NCI-H2171 treated with DMSO at 0.1 percent for 48 hours (cell line): ENCODE measurements around the gene CERK.
A peak's percentile ranks its signal among the peaks of the same experiment; 100 is the strongest.
"Not testable (repeated sequence)": the region's sequence is repeated elsewhere in the genome, so short reads cannot be mapped to it uniquely, and the experiment has no call there.

Source experiments
- DNase-seq: peaks from one replicate; lab custom pipeline; 2025; lab: John Stamatoyannopoulos, UW

Gene CERK

DNA sequence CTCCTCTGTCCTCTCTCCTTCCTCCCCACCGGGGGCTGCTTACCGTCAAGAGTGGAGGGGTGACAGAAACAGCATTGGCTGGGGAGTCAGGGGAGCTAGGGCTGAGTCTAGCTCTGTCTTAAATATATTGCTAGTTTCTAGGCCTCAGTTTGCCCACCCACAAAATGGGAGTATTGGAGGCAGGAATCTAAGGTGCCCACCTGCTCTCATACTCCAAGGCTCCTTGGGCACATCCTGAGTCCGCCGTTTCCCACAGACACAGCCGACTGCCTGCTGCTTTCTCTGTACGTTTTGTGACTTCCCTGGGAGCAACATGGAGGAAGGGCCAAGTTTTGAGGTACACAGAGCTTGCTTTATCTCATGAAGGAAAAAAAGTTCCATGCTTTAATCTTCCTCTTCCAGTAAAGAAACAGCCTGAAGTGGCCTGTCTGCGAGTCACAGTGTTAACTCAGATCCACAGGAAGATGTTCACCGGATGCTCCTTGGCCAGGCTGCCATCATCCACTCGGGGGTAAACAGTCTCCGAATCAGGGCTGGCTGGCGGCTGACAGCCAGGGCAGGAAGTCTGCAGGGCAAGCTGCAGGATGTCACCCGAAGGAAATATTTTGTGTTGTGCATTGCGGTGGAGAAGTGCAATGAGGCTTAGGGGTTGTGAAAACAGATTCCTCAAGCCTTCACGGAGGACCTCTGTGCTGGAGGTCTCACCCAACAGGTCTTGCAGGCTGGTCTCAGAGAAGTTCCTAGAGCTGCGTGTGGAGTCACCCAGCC lies 11.0 kb upstream of the CERK start:
- DNase-seq, result no peak

DNA sequence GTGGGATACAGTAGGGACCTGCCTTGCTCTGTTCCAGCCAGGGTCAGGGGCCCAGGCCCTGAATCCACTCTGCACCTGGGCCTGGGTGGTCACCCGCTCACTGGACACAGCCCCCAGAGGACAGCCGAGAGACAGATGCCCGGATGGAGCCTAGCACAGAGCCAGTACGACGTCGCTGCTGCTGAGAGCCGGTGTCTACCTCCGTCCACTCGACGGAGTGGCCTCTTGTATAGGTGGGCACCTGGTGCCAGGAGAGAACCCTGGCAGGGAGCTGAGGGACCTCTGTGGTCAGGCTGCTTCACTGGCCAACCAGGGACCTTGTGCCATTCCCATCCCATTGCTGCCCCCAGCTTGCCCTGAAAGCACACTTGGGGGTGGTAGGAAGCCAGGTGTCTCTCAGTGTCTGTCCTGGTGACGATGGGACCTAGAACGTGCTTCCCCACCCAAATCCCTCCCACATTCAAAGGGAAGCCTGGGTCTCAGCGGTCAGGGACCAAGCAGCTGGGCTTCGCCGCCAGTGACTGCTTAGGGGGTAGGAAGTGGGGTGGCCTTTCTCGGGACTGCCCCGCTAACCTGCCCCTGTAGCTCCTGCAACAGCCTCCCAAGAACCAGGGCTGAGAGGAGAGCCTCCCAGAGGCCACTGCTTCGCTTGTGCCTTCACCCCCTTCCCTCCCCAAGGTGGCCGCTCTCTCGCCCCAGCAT lies 10.3 kb upstream of the CERK start:
- DNase-seq, result no peak

DNA sequence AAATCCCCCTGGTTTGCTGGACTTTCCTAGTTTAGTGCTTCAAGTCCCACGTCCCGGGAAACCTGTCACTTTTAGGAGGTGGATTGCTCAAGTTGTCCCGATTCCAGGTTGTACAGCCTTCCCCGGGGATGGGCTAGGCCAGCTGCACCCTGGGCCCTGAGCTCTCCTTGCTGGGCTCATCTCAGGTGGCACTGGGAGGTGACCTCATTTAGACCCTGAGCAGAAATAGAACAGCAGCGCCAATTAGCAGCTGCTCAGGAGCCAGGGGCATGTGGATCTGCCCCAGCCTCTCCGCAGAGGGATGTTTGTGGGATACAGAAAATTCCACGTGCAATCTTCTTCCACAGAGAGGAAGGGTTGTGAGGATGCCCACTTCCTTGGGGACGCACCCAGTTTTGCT lies 9.6 kb upstream of the CERK start:
- peak; percentile 34 for DNase-seq

DNA sequence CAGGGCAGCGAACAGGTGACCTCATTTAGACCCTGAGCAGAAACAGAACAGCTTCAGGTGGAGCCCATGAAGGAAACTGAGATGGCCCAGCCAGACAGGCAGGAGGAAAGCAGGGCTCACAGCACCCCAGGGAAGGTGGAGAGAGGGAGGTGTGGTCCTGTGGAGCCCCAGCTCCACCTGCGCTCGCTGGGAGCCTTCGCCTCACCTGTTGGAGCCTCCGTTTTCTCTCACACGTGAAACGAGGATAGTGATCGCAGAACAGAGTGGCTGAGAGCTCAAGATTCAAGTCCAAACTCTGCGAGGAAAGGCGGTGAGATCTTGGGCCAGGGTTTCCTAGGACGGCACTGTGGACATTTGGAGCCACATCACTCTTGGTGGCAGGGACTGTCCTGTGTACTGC lies 8.6 kb upstream of the CERK start:
- no peak for DNase-seq

DNA sequence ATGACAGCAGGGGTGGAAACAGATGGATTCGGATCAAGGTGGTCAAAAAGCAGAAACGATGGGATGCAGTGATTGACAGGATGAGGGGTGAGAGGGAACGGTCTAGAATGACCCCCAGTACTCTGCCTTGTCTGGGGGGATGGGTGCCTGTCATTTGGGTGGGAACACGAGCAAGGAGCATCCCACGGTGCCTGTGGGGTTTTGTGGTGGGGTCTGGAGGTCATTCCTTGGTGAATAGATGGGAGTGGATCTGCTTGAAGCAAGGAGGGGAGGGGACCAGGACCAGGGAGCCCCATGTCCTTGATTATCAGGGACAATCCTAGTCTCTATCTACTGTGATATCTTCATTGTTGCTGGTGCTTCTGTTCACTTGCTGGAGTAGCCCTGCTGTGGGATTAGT lies 8.1 kb upstream of the CERK start:
- DNase-seq, result no peak

DNA sequence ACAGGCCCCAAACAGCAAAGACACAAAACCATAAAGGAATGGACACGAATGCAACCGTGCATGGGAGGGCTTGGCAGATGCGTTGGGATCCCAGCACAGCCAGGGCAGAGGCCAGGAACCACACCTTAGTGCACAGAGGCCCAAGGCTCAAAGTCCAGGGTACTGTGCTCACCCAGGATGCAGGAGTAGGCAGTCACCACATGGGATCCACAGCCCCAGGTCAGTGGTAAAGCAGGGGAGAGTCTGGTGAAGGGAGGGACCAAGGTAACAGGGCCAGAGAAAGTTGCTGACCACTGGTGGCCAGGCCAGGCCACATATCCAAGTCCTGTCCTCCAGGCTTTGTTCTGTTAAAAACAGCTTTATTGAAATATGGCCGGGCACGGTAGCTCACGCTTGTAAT lies 6.5 kb upstream of the CERK start:
- DNase-seq, result no peak

DNA sequence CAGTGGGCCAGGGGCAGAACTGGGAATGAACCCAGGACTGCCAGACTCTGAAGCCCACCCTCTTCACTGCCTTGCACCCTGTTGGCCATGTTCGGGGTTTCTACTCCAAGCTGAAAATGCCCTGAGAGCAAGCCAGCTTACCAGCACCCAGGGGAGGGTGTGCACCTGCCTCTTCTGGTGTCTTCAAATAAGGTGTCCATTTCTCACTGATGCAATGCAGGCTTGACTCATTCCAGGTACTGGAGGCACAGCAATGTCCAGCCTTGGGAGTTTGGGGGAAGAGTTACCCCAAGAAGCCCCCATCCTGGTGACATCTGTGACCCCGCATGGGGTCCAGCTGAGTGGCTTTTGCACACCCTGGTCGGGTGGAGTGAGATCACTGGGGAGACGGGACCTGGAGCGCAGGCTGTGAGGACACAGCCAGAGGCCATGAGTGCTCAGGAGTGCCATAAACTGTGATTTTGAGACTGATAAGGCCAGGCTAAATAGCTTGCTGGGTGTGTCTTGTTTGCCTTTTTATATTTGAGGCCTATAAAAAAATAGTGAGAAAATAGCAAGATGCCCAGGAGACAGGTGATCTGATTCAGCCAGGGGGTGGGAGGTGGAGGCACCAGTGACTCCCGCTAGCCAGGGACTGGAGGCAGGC lies 4.6 kb upstream of the CERK start:
- no peak for DNase-seq

DNA sequence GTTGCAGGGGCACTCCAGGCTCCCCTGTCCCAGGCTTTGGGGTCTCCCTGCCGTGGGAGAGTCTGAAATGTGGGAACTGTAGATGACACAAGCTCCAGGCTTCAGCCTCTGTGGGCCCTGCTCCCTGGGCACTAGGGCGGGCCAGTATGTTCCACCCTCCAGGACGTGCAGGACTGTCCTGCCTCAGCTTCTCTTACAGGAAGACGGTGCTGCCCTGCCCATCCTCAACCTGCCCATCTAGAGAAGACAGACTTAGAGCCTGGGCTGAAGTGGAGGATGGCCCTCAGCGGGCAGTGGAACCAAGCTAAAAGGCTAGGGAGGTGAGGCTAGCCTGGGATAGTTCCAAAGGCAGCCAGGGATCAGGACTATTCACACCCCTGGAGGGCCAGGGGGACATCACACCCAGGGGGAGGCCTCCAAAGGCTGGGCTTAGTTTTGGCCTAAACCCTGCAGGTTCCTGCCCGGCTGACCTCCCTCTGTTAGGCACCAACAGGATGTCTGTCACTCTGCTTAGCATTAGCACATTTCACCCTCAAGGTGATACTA lies 4.0 kb upstream of the CERK start:
- DNase-seq, result no peak

DNA sequence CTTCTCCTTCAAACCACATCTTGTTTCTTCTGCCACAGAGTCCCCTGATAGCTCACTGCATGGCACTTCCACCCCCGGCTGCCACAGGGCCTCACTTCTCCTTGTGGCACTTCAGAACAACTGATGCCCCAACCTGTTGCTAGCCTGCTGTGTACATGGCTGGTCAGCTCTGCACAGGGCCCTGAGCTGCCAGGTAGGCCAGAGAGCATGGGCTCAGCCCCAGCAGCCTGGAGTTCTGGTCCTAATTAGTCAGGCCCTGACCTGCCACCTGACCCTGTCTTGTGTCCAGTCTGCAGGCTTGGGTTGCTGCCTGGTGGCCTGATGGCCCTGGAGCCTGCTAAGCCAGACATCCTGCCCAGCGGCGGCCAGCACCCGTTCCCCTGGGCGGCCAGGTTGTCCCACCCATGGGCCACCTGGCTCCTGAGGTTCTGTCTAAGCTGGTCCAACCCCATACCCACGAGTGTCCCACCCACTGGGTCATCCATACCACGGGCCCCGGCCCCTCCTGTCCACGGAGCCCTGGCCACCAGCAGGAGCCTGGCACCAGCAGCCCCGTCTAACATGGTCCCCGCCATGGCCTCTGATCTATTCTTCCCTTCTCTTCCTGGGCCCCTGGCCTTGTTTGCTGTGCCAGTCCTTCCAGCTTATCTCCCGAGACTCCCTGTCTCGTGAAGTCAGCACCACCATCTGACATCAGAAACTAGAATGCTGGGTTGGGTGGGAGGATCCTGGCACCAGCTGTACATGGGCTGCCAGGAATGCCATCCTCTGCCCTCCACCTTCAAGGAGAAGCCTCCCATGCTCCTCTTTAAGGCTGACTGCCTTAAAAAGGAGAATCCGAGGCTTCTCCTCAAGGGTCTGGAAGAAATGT lies 3.1 kb upstream of the CERK start:
- no peak for DNase-seq

DNA sequence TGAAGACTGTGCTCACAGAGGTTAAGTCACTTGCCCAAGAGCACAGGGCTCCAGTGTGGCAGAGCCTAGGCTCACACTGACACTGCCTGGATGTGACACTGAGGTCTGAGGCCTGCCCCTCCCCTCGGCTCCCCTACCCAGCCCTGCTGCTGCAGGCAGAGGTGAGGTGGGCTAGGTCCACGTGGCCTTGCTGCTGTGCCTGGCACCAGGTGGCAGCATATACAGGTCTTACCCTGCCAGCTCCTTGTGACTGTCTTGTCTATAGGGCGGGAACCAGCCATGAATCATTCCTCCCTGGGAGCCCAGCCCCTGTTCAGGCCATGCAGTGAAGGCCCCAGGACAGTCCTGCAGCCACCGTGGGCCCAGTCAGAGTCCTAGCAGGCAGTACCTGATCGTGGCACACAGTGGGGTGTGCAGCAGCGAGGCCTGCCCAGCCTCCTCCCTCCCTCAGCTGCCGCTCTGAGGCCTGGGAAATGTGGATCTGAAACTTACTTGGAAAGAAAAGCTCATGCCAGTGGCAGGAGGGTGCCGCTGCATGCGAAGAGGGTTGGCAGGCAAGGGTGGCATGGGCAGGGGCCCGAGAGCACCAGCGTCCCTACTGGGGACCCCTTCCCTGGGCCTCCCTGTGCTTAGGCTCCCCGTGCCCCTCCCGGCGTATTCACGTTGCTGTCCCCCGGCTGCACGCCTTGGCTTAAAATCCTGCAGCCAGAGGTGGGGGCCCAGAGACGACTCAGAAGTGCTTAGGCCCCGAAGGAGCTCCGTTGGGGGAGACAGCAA lies 1.2 kb upstream of the CERK start:
- DNase-seq, result peak; percentile 89

DNA sequence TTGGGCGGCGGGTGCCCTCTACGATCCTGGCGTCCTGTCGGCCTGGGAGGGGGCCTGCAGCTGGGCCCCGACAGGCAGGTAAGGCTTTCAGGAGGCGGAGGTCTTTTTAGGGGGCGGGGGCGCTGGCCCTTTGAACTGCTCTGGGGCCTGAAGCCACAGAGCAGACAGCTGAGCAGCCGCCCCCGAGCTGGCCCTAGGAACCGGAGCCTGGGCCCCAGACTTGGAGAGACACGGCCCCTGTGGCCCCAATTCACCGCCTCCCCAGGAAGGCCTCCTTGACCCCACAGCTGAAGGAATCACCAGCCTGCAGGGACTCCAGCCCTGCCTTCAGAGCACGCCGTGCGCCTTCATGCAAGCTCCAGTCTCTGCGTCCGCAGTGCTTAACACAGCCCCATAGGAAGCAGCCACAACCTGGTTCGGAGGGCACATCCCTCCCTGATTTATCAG lies 618 bp upstream of the CERK start:
- no peak for DNase-seq

DNA sequence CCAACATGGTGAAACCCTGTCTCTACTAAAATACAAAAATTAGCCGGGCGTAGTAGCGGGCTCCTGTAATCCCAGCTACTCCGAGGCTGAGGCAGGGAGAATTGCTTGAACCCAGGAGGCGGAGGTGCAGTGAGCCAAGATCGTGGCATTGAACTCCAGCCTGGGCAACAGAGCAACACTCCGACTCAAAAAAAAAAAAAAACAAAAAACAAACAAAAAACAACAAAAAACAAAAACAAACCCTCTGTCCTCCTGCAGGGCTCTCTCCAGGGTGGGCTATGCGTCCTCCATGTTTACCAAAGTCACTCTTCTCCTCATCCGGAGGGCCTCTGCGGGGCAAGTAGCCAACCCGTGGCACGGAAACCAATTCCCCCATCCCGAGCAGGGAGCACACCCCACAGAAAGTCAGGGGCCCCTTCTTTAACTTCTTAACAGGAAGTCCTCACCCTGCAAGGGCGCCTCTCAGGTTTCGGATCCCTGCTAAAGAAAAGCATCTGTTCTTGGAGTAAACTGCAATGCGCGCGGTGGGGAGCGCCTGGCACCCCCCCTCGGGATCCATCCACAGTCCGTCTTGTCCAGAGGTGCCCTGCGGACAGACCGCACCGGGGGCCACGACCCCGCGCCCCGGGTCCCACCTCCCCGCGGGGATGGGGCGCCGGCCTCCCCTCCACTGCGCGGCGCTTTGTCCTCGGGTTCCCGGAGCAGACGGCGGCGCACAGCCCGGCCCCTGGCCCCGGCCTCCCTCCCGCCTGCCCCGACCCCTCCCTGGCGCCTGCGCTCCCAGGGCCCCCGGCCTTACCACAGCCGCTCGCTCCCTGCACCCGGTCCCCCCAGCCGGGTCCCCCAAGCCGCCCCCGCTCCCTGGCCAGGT lies 712 bp downstream of the CERK start:
- peak; percentile 43 for DNase-seq

DNA sequence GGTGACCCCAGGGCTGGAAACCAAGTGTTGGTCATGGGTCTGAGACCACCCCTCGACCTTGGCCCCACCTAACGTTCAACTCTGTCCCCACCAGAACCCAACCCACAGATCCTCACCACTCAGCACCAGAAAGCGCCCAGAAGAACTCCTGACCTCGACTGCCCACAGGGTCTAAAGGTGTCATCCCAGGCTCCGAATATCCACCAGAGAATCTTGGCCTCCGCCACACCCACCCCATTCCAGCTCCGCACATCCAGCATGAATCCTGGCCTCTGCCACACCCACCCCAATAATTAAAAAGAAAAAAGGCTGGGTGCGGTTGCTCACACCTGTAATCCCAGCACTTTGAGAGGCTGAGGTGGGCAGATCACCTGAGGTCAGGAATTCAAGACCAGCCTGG lies 1.3 kb downstream of the CERK start:
- DNase-seq, result no peak

DNA sequence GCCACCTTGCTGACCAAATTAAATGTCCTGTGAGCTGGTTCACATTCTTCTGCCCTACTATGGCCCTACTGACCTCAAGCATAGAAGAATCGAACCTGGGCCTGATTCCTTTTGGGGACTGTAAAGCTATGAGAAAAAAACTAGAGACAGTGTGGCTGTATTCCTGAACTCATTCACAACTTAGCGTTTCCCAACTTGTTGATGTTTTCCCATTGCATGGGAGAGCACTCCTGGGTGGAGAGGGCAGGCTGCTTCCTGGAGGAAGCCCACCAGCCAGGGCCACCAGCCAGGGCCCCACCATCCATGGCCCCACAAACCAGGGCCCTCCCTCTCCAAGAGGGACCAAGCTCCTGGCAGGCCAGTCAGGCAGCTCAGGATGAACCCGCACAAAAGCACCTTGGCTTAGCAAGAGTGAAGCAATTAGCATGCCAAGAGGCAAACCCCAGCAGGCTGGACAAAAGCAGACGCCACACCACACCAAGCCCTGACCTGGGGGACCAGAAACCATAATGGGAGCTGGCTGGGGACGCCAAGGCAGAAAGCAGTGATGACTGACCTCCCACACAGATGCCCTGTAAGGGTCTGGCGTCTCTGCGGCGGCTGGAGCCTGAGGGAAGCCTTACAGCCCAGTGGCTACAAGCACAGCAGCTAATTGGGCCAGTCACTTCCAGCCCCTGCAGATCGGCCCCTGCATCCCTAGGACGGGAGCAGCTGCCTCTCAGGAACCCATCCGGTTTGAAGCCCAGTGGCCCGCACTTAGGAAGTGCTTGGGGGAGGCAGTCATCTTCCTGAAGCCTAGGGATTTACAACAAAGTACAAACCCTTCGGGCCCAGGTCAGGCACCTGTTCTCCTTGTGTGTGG lies 2.1 kb downstream of the CERK start:
- DNase-seq, result no peak

DNA sequence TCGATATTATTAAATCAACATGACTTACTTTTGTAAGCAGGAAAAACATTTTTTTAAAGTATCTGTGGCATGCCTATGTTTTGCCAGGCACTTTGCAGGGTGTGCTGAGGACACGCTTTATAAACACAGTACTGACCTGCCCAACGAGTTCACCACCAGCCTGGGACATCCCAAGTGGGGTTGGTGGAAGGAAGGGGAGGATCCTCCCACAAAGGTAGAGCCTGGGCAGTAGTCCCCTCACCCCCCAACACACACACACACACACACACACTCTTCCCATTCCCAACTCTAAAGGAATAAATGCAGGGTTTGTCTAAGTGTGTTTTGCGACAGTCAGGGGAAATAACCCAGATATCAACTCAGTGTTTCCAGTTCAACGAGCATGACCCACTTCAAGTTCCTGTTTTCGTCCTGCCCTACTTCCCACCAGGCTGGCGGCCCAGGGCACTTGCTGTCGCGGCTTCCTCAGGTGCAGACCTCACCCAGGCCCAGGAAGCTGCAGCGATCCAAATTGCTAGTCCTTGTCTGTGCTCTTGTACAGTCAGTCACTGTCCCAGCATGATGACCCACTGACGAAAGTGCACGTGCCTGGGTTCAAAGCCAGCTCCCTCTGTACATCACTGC lies 3.1 kb downstream of the CERK start:
- DNase-seq, result no peak

DNA sequence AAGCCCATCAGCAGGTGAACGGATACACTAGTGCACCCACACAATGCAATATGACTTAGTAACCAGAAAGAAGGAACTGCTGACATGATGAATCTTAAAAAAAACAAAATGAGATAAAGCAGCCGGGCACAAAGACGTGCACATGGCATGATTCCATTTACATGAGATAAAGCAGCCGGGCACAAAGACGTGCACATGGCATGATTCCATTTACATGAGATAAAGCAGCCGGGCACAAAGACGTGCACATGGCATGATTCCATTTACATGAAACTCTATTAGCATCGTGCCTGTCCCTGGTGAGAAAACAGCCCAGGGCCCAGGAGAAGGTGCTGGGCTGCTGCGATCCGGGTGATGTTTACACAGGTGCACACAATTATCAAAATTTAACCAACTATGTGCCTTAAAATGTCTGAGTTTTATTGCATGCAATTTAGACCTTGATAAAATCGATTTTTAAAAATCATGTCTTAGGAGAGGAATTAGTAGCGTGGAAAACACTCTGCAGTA lies 3.8 kb downstream of the CERK start:
- DNase-seq, result not testable (repeated sequence)

DNA sequence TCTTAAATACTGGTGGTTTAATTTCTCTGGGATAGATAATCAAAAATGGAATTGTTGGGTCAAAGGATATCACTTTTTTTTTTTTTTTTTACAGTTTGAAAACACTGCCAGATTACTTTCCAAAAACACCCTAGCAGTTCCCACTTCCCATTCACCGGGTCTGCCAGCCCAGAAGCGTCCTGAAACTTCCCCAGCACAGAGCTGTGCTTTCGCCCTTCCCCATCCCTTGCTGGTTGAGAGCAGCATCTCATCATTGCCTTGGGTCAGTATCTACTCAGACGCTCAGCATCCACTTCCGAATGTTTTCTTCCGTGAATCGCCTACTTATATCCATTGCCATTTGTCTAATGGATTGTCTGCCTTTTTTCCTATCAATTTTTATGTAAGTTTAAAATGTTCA lies 5.5 kb downstream of the CERK start:
- no peak for DNase-seq

DNA sequence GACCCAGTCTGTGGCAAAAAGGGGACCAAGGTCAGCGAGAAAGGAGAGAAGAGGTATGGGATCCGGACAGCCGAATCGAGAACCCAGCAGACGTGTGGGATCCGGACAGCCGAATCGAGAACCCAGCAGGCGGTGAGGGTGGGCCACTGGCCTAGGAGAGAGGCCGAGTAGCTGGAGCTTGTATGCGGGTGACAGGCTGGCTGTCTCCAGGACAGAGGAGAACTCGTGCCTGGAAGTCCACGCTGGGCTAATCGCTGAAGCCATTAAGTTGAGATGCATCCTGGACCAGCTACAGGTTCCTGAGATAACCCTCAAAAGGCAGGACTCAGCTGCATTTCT lies 6.0 kb downstream of the CERK start:
- DNase-seq, result no peak
